Testis (tissue), 2 donors: ENCODE measurements around the gene CACNA2D1.

Experiments
- POLR2A ChIP-seq: fragments of 450-650 bp; IDR thresholded peaks from one replicate; pipeline ENCODE4 v1.6.1; 2017; ENCODE audit warnings: antibody characterized with exemption, mild to moderate bottlenecking, moderate library complexity
- TF ChIP-seq, protein P1 (sequence below), 3 experiments: fragments of 450-650 bp in 2 of 3; fragments of 200-600 bp in 1 of 3; sonication (generic) in 1 of 3; IDR thresholded peaks; one replicate each; pipeline ENCODE4 v1.5.1; 2016 to 2019; ENCODE audit warnings: antibody characterized with exemption in 3 of 3, mild to moderate bottlenecking in 2 of 3, moderate library complexity in 1 of 3

DNA sequence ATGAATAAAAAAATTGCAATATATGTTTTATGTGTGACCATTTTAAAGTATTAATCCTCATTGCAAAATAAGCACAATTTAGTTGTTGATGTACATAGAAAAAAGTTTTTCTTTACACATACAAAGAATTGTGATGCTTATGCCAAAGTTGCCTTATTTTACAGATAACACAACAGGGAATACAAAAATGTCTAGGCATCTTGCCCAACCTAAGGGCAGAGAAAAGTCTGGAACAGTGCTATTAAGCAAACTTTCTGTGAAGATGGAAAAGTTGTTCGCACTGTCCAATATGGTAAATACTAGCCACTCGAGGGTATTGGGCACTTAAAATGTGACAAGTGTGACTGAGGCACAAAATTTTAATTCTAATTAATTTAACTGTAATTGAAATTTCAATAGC is 483.6 kb downstream of the CACNA2D1 start:
- TF ChIP-seq, protein P1, sequence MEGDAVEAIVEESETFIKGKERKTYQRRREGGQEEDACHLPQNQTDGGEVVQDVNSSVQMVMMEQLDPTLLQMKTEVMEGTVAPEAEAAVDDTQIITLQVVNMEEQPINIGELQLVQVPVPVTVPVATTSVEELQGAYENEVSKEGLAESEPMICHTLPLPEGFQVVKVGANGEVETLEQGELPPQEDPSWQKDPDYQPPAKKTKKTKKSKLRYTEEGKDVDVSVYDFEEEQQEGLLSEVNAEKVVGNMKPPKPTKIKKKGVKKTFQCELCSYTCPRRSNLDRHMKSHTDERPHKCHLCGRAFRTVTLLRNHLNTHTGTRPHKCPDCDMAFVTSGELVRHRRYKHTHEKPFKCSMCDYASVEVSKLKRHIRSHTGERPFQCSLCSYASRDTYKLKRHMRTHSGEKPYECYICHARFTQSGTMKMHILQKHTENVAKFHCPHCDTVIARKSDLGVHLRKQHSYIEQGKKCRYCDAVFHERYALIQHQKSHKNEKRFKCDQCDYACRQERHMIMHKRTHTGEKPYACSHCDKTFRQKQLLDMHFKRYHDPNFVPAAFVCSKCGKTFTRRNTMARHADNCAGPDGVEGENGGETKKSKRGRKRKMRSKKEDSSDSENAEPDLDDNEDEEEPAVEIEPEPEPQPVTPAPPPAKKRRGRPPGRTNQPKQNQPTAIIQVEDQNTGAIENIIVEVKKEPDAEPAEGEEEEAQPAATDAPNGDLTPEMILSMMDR (IDR thresholded peaks at IDR 0.05): no peak
- TF ChIP-seq POLR2A: no peak
